Erythroblast (primary cell): ENCODE data around the gene KRTAP1-1.
"Not testable (repeated sequence)": the region's sequence is repeated elsewhere in the genome, so short reads cannot be mapped to it uniquely, and the experiment has no call there.

Experiments used
- DNase-seq, 2 experiments: peaks; one replicate each; lab custom pipeline; 2025; lab: John Stamatoyannopoulos, UW
- GATA1 ChIP-seq: IDR thresholded peaks from 2 replicates; pipeline ENCODE4 v1.6.1; 2011; ENCODE audit warnings: low read depth, mild to moderate bottlenecking, control low read depth, low read length, moderate library complexity
- POLR2A ChIP-seq: IDR thresholded peaks from 2 replicates; pipeline ENCODE4 v1.6.1; 2011; ENCODE audit warnings: mild to moderate bottlenecking, low read length

KRTAP1-1 gene

DNA sequence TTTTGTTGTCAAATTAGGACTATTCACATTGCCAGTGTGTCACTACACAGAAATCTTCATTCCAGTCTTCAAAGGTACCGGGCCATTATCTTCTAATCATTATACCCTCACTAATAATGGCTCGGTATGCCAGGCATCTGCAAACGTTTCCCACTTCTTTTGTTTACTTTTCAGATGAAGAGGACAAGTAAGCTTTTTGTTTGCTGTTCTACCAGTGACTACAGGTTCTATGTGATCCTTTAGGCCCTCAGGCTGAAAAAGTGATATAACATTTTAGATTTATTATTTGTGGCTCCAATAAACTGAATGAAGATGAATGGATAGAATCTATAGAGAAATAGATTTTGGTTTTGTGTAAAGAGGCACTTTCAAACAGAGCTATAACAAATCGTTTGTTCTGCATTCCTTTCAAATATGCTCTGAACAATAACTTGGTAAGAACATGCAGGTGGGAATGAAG, 31.9 kb downstream of the KRTAP1-1 start:
- no peak for DNase-seq
- TF ChIP-seq GATA1 (no peak), POLR2A (no peak)

DNA sequence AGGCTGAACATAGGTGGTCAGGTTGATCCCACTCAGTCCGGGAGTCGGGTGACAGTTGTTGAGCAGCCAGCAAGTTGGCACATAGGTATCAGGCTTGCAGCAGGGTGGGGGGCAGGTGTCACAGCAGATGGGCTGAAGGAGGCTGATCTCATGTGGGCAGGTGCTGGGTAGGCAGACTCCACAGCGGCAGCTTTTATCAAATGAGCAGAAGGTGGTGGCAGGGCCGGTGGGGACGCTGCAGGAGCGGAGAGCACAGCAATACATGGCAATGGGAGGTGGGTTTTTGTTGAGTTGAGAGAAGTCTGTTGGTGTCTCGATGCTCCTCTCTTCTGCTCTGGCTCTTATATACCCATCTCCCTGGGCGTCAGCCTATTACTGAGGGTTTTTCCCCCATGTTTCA, 32.4 kb downstream of the KRTAP1-1 start, which contains the start of gene KRTAP3-1:
TSS of gene KRTAP3-1 (minus strand) at position 318 of the 400 bp plus-strand sequence. CDS start at position 264, 54 bp downstream.
- no peak for DNase-seq
- TF ChIP-seq GATA1 (no peak), POLR2A (no peak)

DNA sequence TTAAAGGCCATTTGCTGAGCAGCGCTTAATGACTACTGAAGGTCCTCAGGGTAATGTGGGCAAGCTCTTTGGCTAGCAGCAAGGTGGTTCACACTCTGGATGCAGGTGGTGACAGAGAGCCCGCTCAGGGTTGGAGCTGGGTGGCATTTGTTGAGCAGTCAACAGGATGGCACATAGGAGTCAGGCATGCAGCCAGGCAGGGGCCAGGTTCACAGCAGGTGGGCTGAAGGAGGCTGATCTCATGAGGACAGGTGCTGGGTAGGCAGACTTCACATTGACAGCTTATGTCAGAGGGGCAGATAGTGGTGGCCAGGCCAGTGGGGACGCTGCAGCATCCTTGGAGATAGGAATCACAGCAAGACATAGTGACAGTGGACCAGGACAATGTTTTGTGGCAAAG, 36.9 kb downstream of the KRTAP1-1 start:
- no peak for TF ChIP-seq POLR2A
- TF ChIP-seq GATA1, result no peak
- DNase-seq, result no peak

DNA sequence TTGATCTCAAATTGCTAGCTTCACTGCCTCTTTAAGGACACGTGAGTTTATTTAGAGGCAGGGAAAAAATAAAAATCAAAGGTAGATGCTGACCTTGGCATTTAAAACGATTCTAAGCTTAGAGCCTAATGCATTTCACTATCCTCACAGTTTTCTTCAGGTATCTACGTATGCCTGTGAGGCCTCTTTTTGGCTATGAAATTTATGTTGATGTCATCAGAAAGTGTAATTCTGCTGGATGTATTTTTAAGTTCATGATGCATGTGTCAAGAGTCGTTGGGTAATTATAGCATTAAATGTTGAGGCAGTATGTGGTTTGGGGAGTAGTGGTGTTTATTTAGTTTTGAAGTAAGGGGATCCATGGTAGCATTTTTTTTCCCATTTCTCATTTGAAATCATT, 37.3 kb downstream of the KRTAP1-1 start:
- TF ChIP-seq GATA1, result no peak

DNA sequence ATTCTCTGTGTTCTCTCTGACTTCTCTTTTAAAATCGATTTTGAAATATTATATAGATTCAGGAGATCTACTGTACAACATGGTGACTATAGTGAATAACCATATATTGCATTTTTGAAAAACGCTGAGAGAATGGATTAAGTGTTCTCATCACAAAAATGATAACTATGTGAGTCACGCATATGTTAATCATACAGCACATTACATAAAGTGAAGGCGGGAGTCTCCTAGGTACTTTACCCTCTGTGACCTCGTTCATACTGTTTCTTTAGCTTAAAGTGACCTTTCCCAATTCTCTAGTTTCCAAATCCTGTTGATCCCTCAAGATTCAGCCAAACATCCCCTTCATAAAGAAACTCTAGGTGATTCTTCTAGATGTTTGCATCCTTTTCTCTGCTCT, 38.4 kb downstream of the KRTAP1-1 start:
- no peak for TF ChIP-seq GATA1
- no peak for TF ChIP-seq POLR2A
- no peak for DNase-seq

More for the DNA sequence above, 37.3 kb downstream of the KRTAP1-1 start:
- DNase-seq, result no peak

DNA sequence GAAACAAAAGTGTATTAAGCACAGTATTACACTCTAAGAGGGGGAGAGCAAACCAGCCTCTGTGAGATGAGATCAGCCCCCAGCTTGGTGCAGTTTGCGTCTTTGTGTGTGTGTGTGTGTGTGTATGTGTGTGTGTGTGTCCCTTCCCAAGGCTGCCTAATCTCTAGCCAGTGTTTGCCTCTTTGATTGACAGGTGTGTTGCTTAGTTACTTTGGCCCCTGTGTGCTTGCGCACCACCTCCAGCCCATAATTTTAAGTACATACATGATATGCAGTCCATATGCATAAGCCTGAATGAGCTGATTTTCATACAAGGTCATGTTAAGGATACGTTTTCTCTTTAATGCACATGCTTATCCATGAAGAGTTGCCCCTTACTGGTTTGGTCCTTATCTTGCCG, 39.5 kb downstream of the KRTAP1-1 start:
- DNase-seq, result no peak
- TF ChIP-seq POLR2A (no peak), GATA1 (no peak)

DNA sequence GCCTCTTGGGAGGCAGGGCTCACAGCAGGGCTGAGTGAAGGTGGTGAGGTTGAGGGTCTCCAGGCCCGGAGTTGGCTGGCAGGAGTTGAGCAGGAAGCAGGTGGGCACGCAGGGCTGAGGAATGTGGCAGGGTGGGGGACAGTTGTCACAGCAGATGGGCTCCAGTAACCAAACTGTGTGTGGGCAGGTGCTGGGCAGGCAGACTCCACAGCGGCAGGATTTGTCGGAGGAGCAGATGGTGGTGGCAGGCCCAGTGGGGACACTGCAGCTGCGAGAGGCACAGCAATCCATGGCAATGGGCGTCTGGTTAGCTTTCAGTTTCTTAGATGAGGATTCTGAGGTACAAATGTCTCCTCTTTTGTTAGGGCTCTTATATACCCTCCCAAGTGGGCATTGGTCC, 41.7 kb downstream of the KRTAP1-1 start, which contains the start of gene KRTAP3-2:
TSS of gene KRTAP3-2 (minus strand) at position 344 of the 400 bp plus-strand sequence. CDS start at position 291, 53 bp downstream.
- DNase-seq, result not testable (repeated sequence)

DNA sequence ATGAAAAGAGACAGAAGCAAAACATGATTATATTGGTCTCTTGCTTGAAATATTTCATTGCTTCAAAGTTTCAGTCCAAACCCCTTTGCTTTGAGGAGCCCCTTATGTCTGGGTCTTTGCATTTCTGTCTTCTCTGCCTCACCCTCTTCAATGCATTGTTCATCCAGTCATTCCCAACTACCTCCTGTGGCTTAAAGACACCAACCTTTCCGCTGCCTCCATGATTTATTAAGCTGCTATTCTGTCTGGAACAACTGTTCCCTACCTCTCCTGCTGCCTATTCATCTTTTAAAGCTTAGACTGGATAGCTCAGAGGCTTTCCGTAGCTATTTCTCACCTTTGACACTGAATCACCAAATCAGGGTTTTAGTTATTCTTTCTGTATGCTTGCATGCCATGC, 43.9 kb downstream of the KRTAP1-1 start:
- DNase-seq, result no peak
- TF ChIP-seq GATA1, result no peak
- TF ChIP-seq POLR2A, result no peak

DNA sequence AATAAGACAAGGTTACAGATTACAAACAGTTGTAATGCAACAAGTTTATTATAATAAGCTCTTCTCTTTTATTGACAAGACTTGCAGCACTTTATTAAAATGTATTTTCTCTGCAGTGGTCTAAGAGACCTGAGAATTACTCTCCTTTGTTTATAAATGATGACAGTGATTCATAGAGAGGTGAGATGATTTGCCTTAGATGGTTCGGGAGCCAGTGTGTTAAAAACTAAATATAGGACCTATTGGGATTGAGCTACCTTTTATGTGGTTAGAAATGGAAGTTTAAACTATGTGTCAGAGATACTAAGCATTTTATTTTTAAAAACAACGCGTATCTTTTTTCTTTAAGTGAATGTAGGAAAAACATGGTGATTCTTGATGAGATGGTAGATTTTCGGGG, 44.4 kb downstream of the KRTAP1-1 start:
- DNase-seq, result no peak
- no peak for TF ChIP-seq POLR2A
- TF ChIP-seq GATA1, result no peak

DNA sequence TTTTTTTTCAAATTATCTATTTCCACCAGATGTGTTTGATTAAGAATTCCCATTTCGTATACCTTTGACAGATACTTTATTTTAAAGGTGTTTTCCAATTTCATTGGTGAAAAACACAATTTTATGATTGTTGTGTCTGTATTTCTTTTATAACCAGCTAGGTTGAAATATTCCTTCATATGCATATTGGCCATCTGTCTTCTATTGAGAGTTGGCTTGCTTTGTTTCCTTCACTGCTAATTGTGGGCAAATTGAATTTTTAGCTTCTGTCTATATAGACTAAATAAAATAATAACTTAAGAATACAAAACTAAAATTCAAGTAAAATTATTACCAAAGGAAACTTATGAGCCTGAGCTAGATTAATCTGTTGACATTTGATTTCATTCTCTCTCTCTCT, 46.1 kb downstream of the KRTAP1-1 start:
- no peak for DNase-seq
- TF ChIP-seq GATA1, result no peak
- TF ChIP-seq POLR2A, result no peak

DNA sequence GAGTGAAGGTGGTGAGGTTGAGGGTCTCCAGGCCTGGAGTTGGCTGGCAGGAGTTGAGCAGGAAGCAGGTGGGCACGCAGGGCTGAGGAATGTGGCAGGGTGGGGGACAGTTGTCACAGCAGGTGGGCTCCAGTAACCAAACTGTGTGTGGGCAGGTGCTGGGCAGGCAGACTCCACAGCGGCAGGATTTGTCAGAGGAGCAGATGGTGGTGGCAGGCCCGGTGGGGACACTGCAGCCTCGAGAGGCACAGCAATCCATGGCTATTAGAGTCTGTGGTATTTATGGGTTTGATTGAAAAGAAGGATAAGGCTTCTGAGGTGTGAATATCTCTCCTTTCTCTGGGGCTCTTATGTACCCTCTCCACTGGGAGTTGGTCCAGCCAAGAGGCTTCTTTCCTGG, 47.4 kb downstream of the KRTAP1-1 start, which contains the start of gene KRTAP3-3:
TSS of gene KRTAP3-3 (minus strand) at position 326 of the 400 bp plus-strand sequence. CDS start at position 259, 67 bp downstream.
- TF ChIP-seq GATA1 (no peak), POLR2A (no peak)
- no peak for DNase-seq

DNA sequence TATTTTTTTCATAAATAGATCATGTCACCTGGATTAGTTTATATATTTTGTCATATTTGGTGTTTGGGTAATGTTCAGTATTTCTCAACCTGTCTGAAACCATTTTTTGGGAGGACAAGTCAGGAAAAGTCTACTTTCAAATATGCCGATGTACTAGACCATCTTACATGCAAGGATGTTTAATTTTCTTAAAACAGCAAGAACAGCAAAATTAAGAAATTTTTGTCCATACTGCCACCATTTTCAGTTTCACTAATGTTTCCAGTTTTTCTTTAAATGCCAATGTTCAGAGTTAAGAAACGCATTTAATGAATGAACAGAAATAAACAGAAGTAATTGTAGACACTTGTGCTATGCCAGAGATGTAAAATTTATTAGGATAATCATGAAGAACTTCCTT, 48.2 kb downstream of the KRTAP1-1 start:
- DNase-seq, result no peak
- no peak for TF ChIP-seq POLR2A
- no peak for TF ChIP-seq GATA1

DNA sequence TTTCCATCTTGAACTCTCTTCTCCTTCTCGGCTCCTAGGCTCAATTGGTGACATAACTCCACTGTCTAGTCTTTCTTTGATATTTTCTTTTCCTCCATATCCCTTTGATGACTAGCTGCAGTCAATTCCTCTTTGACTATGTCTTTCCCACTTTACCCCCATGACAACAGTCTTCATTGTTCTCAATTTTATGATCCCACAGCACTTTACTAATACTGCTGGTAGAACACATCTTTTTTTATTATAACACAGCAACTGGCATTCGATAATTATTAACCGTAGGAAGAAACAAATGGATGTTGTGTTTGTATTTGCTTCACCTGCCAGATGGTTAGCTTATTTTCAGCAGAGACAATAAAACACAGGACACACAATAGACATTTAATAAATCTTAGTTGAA, 48.6 kb downstream of the KRTAP1-1 start:
- no peak for TF ChIP-seq POLR2A
- no peak for TF ChIP-seq GATA1

More for the DNA sequence above, 48.6 kb downstream of the KRTAP1-1 start:
- no peak for DNase-seq
